Measurements from ENCODE around the gene ETV5.

ETV5 gene

GRCh38 chr3:186057594-186057993 is 51.3 kb downstream of the ETV5 start:
- Histone ChIP-seq H3K27ac (ENCODE audit: extremely low read depth, low read depth, low read length) (no peak overlapping the region), H3K36me3 (ENCODE audit: control insufficient read depth in 2 of 2, insufficient read depth in 1 of 2, low read length in 2 of 2) (no peaks in the 10 kb centered on the region), H3K4me1 (ENCODE audit: control insufficient read depth, insufficient read depth, low read length) (no peaks in the 10 kb centered on the region), H3K9me3 (ENCODE audit: control insufficient read depth, insufficient read depth, low read depth, low read length) (no peaks in the 10 kb centered on the region), H3K4me3 (ENCODE audit: low read depth, low read length) (no peak overlapping the region)
- ChIA-PET POLR2A (no interaction called here), CTCF (interaction anchor here (0.6 kb wide), 1 partner anchor 79 kb away, joined by 3 read pairs; no protein-coding TSS in a partner anchor)
- no peak for TF ChIP-seq MYNN (tag by site-specific recombination; IDR thresholded peaks at IDR 0.05; ENCODE audit: borderline replicate concordance)
- TF ChIP-seq ZNF792 (tag by site-specific recombination; IDR thresholded peaks at IDR 0.05) = no peak
- no peak for TF ChIP-seq ZBTB11 (tag by site-specific recombination; conservative IDR thresholded peaks at IDR 0.05; ENCODE audit: low read depth)
- TF ChIP-seq TCF7L2 (IDR thresholded peaks at IDR 0.05; ENCODE audit: borderline replicate concordance, low read depth, low read length) = no peak
- TF ChIP-seq HOXD13 (CRISPR knock-in tag; IDR thresholded peaks at IDR 0.05; ENCODE audit: borderline replicate concordance) = no peak
- no peak for TF ChIP-seq KLF10 (tag by site-specific recombination; IDR thresholded peaks at IDR 0.05)
- TF ChIP-seq, protein P1, sequence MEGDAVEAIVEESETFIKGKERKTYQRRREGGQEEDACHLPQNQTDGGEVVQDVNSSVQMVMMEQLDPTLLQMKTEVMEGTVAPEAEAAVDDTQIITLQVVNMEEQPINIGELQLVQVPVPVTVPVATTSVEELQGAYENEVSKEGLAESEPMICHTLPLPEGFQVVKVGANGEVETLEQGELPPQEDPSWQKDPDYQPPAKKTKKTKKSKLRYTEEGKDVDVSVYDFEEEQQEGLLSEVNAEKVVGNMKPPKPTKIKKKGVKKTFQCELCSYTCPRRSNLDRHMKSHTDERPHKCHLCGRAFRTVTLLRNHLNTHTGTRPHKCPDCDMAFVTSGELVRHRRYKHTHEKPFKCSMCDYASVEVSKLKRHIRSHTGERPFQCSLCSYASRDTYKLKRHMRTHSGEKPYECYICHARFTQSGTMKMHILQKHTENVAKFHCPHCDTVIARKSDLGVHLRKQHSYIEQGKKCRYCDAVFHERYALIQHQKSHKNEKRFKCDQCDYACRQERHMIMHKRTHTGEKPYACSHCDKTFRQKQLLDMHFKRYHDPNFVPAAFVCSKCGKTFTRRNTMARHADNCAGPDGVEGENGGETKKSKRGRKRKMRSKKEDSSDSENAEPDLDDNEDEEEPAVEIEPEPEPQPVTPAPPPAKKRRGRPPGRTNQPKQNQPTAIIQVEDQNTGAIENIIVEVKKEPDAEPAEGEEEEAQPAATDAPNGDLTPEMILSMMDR (tag by site-specific recombination; IDR thresholded peaks at IDR 0.05) = no peak
- TF ChIP-seq ZNF404 (tag by site-specific recombination; IDR thresholded peaks at IDR 0.05) = no peak
- no peak for TF ChIP-seq ZNF223 (tag by site-specific recombination; IDR thresholded peaks at IDR 0.05)
- TF ChIP-seq, protein P2, sequence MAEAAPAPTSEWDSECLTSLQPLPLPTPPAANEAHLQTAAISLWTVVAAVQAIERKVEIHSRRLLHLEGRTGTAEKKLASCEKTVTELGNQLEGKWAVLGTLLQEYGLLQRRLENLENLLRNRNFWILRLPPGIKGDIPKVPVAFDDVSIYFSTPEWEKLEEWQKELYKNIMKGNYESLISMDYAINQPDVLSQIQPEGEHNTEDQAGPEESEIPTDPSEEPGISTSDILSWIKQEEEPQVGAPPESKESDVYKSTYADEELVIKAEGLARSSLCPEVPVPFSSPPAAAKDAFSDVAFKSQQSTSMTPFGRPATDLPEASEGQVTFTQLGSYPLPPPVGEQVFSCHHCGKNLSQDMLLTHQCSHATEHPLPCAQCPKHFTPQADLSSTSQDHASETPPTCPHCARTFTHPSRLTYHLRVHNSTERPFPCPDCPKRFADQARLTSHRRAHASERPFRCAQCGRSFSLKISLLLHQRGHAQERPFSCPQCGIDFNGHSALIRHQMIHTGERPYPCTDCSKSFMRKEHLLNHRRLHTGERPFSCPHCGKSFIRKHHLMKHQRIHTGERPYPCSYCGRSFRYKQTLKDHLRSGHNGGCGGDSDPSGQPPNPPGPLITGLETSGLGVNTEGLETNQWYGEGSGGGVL (tag by site-specific recombination; IDR thresholded peaks at IDR 0.05) = no peak
- TF ChIP-seq ZNF785 (tag by site-specific recombination; IDR thresholded peaks at IDR 0.05) = no peak
- no peak for TF ChIP-seq ZNF292 (tag by site-specific recombination; IDR thresholded peaks at IDR 0.05; ENCODE audit: borderline replicate concordance, low read depth)
- no peak for TF ChIP-seq ZFP69B (tag by site-specific recombination; IDR thresholded peaks at IDR 0.05)
- TF ChIP-seq ZNF121 (tag by site-specific recombination; IDR thresholded peaks at IDR 0.05) = no peak
- TF ChIP-seq ZNF658 (tag by site-specific recombination; IDR thresholded peaks at IDR 0.05) = no peak
- TF ChIP-seq ZNF433 (tag by site-specific recombination; IDR thresholded peaks at IDR 0.05; ENCODE audit: low read depth) = no peak

- Histone ChIP-seq H3K4me3 (ENCODE audit: low read depth, low read length) (no peak overlapping the region), H3K36me3 (ENCODE audit: control insufficient read depth in 2 of 2, insufficient read depth in 1 of 2, low read length in 2 of 2) (peaks cover 0 to 14% of the 10 kb centered on the region in 2 experiments; a peak in 1 of 3 replicates), H3K27ac (ENCODE audit: extremely low read depth, low read depth, low read length) (no peak overlapping the region), H3K4me1 (ENCODE audit: control insufficient read depth, insufficient read depth, low read length) (no peaks in the 10 kb centered on the region), H3K9me3 (ENCODE audit: control insufficient read depth, insufficient read depth, low read depth, low read length) (no peaks in the 10 kb centered on the region)
- ChIA-PET POLR2A (no interaction called here), CTCF (interaction anchor here (0.5 to 0.7 kb wide), 3 partner anchors 24 to 119 kb away, joined by 3 read pairs; no protein-coding TSS in a partner anchor)
- TF ChIP-seq ZNF26 (tag by site-specific recombination; IDR thresholded peaks at IDR 0.05) (no peak), ZBTB48 (tag by site-specific recombination; IDR thresholded peaks at IDR 0.05) (no peak), ZNF660 (tag by site-specific recombination; IDR thresholded peaks at IDR 0.05) (no peak)
Measured at GRCh38 chr3:186054792-186055352, 54.0 kb downstream of the ETV5 start.
